ENCODE data around the gene ZFYVE1. TPM values are rescaled to one million over a fixed set of nuclear protein-coding genes. Genes with fewer than 3 reads are reported as not detected.

ZFYVE1 gene
- polyA plus RNA-seq, 1 of the 3 experiments (the other 2 are of a cell fraction): 18.6 TPM

DNA sequence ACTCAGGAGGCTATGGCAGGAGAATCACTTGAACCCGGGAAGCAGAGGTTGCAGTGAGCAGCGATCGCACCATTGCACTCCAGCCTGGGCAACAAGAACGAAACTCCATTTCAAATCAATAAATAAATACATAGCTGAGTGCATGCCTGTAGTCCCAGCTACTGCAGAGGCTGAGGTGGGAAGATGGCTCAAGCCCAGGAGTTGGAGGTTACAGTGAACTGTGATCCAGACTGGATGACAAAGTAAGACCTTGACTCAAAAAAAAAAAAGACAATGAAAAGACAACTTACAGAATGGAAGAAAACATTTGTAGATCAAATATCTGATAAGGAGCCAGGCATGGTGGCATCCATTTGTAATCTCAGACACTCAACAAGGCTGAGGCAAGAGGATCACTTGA, 27.6 kb downstream of the ZFYVE1 start:
- no peaks in the 10 kb centered on the region for H3K27me3 ChIP-seq (ENCODE audit: insufficient read depth)
- DNase-seq: no peak
- no peak overlapping the region for H3K4me2 ChIP-seq
- H3K79me2 ChIP-seq (ENCODE audit: insufficient read depth): peaks cover 31% of the 10 kb centered on the region; the same call in 1 of the 2 replicates
- TF ChIP-seq EZH2phosphoT487 (IDR thresholded peaks at IDR 0.05; ENCODE audit: borderline replicate concordance, low read depth): no peak
- TF ChIP-seq RCOR1 (IDR thresholded peaks at IDR 0.05; ENCODE audit: low read length): no peak
- TF ChIP-seq SMC3 (IDR thresholded peaks at IDR 0.05; ENCODE audit: low read depth, low read length): no peak
- TF ChIP-seq FOSL2 (IDR thresholded peaks at IDR 0.05; ENCODE audit: borderline replicate concordance, low read depth): no peak
- TF ChIP-seq POLR2AphosphoS5 (IDR thresholded peaks at IDR 0.05; ENCODE audit: low read depth, low read length): no peak
- TF ChIP-seq, protein P1, sequence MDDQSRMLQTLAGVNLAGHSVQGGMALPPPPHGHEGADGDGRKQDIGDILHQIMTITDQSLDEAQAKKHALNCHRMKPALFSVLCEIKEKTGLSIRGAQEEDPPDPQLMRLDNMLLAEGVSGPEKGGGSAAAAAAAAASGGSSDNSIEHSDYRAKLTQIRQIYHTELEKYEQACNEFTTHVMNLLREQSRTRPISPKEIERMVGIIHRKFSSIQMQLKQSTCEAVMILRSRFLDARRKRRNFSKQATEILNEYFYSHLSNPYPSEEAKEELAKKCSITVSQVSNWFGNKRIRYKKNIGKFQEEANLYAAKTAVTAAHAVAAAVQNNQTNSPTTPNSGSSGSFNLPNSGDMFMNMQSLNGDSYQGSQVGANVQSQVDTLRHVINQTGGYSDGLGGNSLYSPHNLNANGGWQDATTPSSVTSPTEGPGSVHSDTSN (IDR thresholded peaks at IDR 0.05): no peak
- TF ChIP-seq USF2 (IDR thresholded peaks at IDR 0.05; ENCODE audit: borderline replicate concordance, low read depth, low read length): no peak
- no peak for TF ChIP-seq SIN3A (IDR thresholded peaks at IDR 0.05; ENCODE audit: borderline replicate concordance, low read depth, low read length)
- TF ChIP-seq NFIC (IDR thresholded peaks at IDR 0.05; ENCODE audit: borderline replicate concordance): no peak
- no peak for TF ChIP-seq IRF3 (IDR thresholded peaks at IDR 0.05; ENCODE audit: low read depth, low read length)
- no peak for TF ChIP-seq ZBTB33 (IDR thresholded peaks at IDR 0.05; ENCODE audit: borderline replicate concordance, low read depth)
- TF ChIP-seq FOXM1 (IDR thresholded peaks at IDR 0.05; ENCODE audit: low read depth): no peak
- TF ChIP-seq RFX5 (IDR thresholded peaks at IDR 0.05; ENCODE audit: low read length): no peak
- no peak for TF ChIP-seq TAF1 (IDR thresholded peaks at IDR 0.05; ENCODE audit: borderline replicate concordance, low read depth, low read length)
- TF ChIP-seq EP300 (IDR thresholded peaks at IDR 0.05; ENCODE audit: borderline replicate concordance in 1 of 2, low read depth in 1 of 2, low read length in 1 of 2): no peak
- TF ChIP-seq, protein P2, sequence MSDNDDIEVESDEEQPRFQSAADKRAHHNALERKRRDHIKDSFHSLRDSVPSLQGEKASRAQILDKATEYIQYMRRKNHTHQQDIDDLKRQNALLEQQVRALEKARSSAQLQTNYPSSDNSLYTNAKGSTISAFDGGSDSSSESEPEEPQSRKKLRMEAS (IDR thresholded peaks at IDR 0.05; ENCODE audit: low read depth): no peak
- TF ChIP-seq GABPA (IDR thresholded peaks at IDR 0.05; ENCODE audit: low read depth): no peak
- CTCF ChIA-PET: interaction anchor here (0.9 kb wide), 1 partner anchor 15 kb away, joined by 3 read pairs; no protein-coding TSS in a partner anchor
- POLR2A ChIA-PET: no interaction called here
- H2AFZ ChIP-seq (ENCODE audit: low read depth): no peak overlapping the region
- H3K27ac ChIP-seq (ENCODE audit: low read depth in 2 of 2, low read length in 1 of 2): no peak overlapping the region
- H3K4me3 ChIP-seq (ENCODE audit: low read depth in 2 of 2, low read length in 1 of 2): no peak overlapping the region
- 98% methylated on average over 4 of the region's 4 CpGs for WGBS (ENCODE audit: low lambda C conversion rate)
- peaks cover 25 to 33% of the 10 kb centered on the region in 2 experiments for H3K36me3 ChIP-seq (replicated peaks in 1 of 2; ENCODE audit: control insufficient read depth in 1 of 2, insufficient read depth in 2 of 2, low read length in 1 of 2)
- no peaks in the 10 kb centered on the region for H3F3A ChIP-seq (replicated peaks; ENCODE audit: insufficient read depth)
- no peaks in the 10 kb centered on the region for H3K9me2 ChIP-seq
- peaks cover 16% of the 10 kb centered on the region for H4K20me1 ChIP-seq (ENCODE audit: insufficient read depth)
- no peak overlapping the region for H3K9ac ChIP-seq
- no peaks in the 10 kb centered on the region for H3K9me3 ChIP-seq
- H3K4me1 ChIP-seq (ENCODE audit: control insufficient read depth in 1 of 2, insufficient read depth in 2 of 2, low read depth in 1 of 2, low read length in 1 of 2): no peaks in the 10 kb centered on the region

Data from SK-N-SH (cell line).